ENCODE measurements around the gene COLGALT1.
"Not testable (repeated sequence)": the region's sequence is repeated elsewhere in the genome, so short reads cannot be mapped to it uniquely, and the experiment has no call there.

COLGALT1 gene

DNA sequence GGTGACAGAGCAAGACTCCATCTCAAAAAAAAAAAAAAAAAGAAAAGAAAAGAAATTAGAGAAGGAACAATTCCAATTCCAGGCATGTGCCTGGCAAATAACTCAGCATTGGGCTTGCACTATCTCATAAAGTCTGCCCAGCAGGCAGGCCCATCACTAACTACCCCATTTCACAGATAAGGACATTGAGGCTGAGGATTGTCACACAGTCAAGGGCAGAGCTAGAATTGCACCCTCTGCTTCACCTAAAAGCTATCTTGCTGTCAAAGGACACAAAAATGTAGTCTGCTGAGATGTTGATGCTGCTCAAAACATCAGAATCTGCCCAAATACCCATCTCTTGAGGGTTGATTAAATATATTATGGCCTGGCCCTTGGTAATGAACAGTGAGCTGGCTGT is 20.7 kb upstream of the COLGALT1 start:
- no peak for DNase-seq

DNA sequence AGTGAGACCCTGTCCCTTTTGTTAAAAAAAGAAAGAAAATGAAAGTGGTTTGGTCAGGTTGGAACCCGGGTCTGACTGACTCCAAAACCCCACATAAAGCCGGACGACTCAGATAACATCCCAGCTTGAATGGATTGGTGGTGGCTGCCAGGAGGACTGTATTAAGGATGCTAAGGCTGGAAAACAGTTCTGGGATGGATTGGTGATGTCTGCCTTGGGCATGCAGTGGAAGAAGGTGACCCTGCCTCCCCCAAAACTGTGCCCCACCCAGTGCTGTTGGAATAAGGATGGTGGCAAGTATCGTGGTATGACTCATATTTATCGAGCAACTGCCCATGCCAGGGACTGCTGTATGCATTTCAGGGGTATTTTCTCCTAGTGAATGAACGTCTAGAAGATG is 18.5 kb upstream of the COLGALT1 start:
- peak; percentile 13 for DNase-seq

DNA sequence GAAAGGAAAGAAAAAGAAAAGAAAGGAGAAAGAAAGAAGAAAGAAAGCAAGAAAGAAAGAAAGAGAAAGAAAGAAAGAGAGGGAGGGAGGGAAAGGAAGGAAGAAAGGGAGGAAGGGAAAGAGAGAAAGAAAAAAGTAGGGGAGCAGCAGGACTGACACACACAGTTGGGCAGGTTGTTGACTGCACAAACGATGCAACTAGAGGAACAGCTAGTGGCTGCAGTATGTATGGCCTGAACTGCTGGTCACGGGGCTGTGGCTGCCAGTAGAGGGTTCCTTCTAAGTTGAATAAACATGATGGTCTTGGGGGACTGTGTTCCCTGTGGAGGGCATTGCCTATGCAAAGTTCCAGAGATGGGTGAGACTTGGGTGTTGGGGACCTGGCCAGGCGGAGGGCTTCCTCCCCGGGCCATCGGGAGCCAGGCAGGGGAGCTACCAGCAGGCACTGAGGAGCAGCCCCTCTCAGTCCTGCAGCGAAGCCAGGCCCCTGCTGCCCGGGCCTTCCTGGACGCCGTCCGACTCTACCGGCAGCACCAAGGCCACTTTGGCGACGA is 16.7 kb upstream of the COLGALT1 start:
- DNase-seq, result peak; percentile 46

DNA sequence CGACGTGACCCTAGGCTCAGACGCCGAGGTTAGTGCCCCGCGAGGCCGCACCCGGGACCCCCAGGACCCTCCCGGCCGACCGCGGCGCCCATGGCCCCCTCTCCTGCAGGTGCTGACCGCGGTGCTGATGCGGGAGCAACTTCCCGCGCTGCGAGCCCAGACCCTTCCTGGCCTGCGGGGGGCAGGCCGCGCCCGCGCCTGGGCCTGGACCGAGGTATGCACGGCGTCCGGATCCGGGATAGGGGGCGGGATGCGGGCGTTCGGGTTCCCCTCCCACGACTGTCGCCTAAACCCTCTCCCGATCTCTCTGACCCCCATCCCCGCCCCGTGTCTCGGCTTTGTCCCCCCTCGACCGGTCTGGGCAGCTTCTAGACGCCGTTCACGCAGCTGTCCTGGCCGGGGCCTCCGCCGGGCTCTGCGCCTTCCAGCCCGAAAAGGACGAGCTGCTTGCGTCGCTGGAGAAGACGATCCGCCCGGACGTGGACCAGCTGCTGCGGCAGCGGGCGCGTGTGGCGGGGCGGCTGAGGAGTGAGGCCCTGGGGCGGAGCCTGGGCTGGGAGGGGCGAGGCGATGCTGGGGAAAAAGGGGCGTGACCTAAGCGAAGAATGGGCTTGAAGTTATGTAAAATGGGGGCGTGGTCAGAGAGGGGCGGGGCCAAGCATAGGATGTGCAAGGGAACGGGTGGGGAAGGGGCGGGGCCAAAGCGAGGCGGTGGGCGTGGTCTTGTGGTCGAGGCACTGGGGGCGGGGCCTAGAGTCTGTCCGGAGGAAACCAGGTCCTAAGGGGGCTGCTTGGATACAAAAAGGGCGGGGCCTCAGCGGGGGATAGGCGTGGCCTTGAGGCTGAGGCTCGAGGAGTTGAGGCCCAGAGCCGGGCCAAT is 16.0 kb upstream of the COLGALT1 start:
- DNase-seq, result peak; percentile 97

DNA sequence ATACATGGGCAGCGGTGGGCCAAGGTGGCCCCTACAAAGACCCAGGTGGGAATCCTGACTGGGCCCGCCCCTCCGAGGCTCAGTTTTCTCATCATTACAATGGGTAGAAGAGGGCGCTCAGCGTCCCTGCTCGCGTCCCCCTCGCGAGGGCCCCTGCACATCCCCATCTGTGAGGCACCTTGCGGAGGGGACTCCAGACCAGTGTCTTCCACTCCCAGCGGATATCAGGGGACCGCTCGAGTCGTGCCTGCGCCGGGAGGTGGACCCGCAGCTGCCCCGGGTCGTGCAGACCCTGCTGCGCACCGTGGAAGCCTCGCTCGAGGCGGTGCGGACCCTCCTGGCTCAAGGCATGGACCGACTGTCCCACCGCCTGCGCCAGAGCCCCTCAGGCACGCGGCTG is 15.3 kb upstream of the COLGALT1 start:
- no peak for DNase-seq

DNA sequence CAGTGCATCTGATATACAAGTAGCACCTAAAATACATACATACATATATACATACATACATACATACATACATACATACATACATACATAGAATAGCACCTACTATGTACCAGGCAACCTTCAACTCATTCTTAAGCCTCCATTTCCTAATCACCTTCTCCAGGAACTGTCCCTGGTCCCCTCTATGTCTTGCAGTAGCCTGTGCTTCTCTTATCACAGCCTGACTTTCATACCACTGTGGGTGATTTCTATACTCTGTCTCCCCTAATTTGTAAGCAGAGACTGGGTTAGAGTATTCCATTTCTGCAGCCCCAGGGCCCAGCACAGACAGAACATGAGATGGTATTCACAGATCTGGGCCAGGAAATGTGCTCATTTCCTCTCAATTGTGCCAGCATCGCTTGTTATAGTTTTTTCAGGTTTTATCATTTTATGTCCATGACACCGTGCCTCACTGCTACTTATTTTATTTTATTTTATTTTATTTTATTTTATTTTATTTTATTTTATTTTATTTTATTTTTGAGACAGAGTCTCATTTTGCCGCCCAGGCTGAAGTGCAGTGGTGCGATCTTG is 14.2 kb upstream of the COLGALT1 start:
- no peak for DNase-seq

DNA sequence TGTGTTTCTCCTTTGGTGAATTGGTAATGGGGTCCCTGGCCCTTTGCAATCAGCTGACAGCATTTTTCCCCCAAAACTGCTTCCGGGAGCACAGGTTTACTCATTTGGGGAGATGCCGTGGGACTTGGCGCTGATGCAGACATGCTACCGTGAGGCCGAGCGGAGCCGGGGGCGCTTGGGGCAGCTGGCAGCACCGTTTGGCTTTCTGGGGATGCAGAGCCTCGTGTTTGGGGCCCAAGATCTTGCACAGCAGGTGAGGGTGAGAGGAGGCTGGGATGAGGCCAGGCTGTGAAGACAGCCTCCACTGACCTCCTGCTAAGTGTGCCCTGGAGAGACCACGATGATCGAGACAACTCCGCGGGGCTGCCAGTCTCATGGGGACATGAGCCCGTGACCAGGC is 13.4 kb upstream of the COLGALT1 start:
- DNase-seq, result no peak

DNA sequence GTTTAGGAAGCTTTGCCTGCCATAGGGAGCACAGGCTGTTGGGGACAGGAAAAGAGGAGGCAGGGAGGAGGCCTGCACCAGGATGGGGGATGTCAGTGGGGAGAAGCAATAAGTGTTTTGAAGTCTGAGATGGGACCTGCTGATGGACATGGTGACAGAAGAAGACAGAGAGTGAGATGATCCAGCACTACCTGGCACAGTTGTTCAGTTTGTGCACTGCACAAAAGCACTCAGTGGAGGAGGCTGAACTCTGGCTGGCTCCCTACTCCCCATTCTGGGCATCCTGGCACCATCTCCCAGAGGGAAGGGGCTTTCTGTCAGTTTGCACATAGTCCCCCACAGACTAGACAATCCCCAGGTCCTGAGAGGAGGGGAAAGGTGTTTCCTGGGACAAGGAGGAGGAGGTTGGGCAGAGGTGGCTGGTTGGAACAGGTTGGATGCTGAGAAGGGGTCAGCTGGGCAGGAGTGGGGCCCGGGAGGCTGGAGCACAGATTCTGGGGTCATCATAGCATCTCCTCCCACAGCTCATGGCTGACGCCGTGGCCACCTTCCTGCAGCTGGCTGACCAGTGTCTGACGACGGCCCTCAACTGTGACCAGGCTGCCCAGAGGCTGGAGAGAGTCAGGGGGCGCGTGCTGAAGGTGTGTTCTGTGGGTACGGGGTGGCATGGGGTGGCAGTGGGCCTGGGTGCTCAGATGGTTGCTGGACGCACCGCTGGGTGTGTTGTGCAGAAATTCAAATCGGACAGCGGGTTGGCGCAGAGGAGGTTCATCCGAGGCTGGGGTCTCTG is 12.5 kb upstream of the COLGALT1 start:
- DNase-seq, result no peak

DNA sequence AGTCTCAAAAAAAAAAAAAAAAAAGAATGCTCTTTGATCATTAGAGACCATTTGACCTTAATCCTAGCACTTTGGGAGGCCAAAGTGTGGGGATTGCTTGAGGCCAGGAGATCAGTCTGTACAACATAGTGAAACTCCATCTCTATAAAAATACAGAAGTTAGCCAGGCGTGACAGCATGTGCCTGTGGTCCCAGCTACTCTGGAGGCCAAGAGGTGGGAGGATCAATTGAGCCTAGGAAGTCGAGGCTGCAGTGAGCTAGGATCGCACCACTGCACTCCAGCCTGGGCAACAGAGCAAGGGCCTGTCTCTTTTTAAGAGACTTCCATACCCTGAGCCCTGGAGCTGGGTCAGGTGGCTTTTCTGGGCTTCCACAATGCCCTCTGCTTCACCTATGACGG is 11.5 kb upstream of the COLGALT1 start:
- DNase-seq, result no peak

DNA sequence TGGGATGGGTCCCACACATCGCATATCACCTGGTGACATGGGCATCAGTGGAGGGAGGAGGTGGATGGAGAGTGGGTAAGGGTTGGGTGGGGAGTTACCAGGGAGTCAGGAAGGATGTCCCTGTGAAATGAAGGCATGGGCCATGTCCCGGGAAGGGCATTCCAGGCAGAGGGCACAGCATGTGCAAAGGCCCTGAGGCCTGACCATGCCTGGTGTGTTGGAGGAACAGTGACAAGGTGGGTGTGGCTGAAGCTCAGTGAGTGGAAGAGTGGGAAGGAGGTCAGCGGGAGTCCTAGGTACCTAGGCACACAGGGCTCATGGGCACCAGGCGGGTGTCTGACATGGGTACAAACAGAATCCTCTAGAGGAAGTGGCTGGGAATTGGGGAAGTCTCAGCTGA is 11.0 kb upstream of the COLGALT1 start:
- DNase-seq, result no peak

DNA sequence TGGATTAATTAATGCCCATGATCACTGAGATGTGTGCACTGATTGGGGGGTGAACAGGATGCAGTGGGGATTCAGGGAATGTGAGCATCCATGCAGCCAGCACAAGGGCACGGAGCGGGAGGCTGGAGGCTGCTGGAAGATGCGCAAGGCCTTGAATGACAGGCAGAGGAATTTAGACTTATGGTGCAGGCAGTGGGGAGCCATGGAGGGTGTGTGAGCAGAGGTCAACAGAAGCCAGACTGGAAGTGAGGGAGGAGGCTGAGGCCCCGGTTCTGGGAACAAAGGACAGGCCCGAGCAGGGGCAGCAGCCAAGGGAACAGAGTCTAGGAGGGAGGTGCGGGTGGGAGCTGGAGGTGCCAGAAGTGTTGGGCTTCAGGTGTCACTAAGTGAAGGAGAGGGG is 7.3 kb upstream of the COLGALT1 start:
- no peak for DNase-seq

DNA sequence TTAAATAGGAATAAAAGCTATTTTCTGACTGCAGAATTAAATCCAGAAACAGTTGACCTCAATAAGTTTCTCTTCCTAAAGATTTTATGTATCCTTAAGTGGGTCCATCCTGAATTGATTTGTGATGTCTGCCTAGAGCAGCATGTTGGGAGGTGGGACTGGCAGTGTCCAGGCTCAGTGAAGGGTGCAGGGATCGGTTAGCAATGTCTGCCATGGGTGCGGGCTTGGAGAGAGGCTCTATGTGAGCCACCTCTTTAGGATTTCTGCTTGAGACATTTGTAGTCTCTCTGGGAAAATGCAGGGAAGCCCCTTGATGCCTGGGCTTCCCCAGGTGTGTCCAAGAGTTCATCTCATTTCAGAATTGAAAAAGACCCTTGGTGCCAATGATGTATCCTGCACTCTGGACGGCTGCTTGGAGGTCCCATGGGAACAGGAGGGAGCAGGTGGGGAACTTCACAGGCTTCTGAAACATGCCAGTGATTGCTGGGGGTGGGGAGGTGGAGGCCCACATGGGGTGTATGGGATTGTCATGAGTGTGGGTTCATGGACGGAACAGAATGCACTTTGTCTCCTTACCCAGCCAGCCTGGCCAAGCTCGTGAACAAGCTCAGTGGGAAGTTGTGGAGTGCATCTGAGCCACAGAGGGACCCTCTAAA is 6.2 kb upstream of the COLGALT1 start:
- DNase-seq, result no peak

DNA sequence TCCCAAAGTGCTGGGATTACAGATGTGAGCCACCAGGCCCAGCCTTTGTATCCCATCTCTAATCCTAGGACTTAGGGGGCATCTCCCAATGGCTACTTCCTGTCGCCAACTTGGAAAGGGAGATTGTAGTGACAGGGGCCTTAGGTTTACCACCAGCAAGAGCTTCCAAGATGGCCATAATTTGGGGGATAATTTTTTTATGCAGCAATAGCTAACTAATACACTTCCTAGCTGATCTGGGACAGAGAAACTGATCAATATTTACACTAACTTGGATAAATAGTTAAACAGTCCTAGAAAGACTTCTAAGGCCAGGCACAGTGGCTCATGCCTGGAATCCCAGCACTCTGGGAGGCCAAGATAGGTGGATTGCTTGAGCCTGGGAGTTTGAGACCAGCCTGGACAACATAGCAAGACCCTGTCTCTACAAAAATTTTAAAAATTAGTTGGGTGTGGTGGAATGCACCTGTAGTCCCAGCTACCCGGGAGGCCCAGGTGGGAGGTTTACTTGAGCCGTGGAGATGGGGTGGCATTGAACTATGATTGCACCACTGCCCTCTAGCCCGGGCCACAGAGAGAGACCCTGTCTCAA is 5.3 kb upstream of the COLGALT1 start:
- no peak for DNase-seq

DNA sequence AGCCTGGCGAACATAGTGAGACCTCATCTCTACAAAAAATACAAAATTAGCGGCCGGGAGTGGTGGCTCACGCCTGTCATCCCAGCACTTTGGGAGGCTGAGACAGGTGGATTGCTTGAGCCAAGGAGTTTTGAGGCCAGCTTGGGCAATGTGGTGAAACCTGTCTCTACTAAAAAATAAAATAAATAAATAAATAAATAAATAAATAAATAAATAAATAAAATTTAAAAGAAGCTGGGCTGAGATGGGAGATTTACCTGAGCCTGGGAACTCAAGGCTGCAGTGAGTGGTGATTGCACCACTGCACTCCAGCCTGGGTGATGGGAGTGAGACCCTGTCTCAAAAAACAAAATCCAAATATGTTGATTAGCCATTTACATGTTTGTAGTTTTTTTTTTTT is 2.7 kb upstream of the COLGALT1 start:
- not testable (repeated sequence) for DNase-seq

DNA sequence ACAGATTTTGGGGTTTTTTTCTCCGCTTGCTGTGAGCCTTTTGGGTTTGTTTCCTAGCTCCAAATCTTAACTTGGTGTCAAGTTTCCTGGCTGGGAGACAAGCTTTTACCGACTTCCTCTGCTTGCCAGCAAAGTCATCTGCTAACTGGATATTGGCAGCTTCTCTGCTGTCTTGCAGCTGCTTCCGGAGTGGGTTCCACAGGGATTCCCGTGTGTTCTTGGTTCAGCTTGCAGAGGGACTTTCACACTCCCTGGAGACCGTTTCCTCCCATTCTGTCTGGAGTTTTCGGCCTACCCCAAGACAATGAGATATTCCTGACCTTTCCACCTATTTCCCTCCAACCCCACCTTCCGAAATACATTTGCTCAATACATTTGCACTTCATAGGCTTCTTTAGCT is 2.2 kb upstream of the COLGALT1 start:
- DNase-seq, result peak; percentile 41

DNA sequence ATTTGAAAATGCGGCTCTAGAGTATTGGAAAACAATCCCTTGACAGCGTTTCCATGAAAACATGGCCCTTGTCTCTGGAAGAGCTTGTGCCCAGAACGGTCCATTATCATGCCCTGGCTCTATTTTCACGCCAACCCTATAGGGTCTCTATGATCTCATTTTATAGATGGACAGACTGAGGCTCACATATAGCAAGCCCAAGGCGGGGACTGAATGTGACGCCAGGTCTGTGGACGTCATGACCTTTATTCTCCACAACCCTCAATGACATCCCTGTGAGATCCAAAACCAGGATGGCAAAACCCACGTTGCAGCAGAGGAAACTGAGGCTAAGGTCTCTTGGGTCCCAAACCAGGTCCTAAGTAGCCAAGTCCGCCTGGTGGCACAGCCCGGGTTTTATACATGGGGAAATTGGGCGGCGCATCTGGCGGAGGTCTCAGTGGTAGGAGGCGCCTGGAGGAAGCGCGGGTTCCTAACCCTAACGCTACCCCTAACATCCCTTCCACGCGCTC is 425 bp upstream of the COLGALT1 start:
- no peak for DNase-seq

DNA sequence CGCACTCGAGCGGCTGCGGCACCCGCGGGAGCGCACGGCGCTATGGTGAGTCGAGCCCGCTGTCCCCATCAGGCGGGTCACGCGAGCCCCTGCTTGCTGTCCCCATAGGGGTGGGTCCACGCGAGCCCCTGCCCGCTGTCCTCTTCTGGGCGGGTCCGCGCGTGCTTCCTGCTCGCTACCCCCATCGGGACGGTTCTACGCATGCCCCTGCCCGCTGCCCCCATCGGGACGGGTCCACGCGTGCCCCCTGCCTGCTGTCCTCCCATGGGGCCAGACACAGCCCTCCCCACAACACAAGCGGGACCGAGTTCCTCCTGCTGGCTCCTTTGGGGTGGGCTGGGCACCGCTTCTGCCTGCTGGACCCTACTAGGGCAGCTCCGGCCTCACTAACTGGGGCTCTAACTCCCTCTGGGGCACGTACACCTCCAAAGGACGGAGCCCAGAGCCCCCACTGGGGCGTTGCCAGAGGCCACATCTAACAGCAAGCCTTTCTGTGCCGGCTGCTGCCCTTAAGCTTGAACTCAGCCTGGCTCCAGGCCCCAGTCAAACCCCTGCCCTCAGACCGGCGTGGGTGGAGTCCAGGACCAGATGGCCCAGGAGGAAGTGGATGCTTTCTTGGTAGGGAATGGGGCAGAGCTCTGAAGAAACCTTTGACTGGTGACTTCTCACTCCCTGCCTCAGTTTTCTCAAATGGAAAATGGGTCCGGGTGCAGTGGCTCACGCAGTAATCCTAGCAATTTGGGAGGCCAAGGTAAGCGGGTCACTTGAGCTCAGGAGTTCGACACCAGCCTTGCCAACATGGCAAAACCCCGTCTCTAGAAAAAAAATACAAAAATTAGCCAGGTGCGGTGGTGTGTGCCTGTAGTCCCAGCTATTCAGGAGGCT is 722 bp downstream of the COLGALT1 start:
- peak; percentile 76 for DNase-seq

DNA sequence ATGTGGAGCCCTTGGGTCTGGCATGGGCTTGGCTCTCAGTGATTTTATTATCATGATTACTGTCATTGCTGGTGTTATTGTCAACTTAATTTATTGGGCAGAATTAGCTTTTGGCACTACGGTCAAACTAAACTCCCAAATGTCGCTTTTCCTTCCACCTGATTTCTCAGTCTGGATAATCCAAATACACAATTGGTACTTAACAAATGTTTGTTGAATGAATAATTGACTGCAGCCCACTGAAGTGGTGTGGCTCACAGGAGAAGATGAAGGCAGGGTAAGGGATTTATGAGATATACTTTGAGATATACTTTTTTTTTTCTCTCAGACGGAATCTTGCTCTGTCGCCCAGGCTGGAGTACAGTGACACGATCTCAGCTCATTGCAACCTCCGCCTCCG is 1.5 kb downstream of the COLGALT1 start:
- DNase-seq, result no peak

DNA sequence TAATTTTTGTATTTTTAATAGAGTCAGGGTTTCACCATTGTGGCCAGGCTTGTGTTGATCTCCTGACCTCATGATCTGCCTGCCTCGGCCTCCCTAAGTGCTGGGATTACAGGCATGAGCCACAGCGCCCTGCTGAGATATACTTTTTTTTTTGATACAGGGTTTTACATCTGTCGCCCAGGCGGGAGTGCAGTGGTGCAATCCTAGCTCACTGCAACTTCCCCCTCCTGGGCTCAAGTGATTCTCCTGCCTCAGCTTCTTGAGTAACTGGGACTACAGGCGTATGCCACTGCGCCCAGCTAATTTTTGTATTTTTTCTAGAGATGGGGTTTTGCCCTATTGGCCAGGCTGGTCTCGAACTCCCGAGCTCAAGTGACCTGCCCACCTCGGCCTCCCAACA is 2.0 kb downstream of the COLGALT1 start:
- no peak for DNase-seq

DNA sequence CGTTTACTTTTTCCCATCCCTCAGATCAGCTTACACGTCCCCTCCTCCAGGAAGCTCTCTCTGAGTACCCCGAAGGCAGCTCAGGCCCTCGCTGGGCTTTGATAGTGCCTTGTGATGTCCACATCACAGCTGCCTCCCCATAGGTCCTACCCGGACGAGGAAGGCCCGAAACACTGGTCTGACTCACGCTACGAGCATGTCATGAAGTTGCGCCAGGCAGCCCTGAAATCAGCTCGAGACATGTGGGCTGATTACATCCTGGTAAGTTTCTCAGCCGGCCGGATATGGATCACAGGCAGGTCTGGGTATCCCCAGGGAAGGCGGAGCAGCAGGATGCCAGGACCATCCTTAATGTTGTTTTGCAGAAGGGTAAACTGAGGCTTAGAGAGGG is 4.8 kb downstream of the COLGALT1 start:
- no peak for DNase-seq

DNA sequence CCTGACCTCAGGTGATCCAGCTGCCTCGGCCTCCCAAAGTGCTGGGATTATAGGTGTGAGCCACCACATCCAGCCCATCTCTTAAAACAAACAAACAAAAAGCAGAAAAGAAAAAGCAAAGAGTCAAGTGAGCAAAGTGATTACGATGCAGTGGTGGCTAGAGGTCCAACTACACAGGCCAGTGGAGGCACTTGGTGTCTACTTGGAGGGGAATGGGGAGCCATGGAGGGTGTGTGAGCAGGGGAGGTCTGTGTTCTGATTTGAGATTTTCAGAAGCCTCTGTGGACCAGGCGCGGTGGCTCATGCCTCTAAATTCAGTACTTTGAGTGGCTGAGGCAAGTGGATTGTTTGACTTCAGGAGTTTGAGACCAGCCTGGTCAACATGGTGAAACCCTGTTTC is 6.6 kb downstream of the COLGALT1 start:
- no peak for DNase-seq
